Uterus (tissue), 2 donors: ENCODE measurements around the gene GAS7.

Experiments used
- CTCF ChIP-seq, 4 experiments: fragments of 200-600 bp in 2 of 4; fragments of 450-650 bp in 2 of 4; sonication (generic) in 2 of 4; IDR thresholded peaks; one replicate each; pipeline ENCODE4 v1.5.1; 2016 to 2019; ENCODE audit warnings: antibody characterized with exemption in 4 of 4, mild to moderate bottlenecking in 2 of 4, moderate library complexity in 1 of 4
- POLR2A ChIP-seq, 2 donors: fragments of 450-650 bp; IDR thresholded peaks; one replicate each; pipeline ENCODE4 v1.6.1; 2016; ENCODE audit warnings: antibody characterized with exemption in 2 of 2, mild to moderate bottlenecking in 1 of 2, moderate library complexity in 1 of 2

DNA sequence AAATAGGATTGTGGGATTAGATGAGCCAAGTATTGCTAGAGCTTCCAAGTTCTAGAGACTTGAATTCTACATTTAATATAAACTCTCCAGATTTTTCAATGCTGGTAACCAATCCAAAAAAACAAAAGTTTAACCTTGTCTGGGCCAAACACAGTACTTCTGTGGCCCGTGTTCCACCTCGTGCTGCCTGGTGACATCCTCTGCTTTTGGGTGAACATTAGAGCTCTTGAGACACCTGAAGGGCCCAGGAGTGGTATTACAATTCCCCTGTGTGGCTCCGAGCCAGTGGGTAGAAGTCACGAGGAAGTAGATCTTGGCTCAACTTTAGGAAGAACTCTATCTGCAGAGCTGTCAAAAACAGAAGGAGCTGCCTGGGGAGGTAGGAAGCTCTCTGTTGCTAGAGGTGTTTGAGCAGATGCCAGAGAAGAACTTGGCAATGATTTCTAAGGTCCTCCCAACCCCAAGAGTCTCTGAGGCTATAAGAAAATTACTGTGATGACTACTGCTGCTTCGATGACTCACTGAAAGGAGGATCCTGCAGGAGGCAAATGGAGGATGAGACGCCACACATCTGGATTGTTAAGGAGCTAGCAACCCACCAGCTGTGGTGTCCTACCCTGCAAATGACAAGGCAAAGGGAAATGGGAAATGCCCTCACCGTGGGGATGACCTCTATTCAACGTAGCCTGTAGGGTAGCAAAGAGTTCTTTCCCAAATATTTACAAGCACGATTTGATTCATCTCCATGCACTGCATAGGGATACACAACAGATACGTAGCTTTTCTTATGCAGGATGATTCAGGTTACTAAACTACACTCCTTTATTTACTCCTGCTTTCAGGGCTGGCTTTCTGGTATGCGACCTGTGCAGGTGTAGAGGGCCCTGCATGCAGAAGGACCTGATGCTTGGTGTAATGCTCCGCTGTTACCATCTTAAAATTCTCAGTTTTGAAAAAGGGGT, 45.8 kb upstream of the GAS7 start:
- no peak for TF ChIP-seq CTCF (IDR thresholded peaks at IDR 0.05)
- no peak for TF ChIP-seq POLR2A (IDR thresholded peaks at IDR 0.05)
